HepG2 (cell line): ENCODE results near the gene MYH7. TPM values are rescaled to one million over a fixed set of nuclear protein-coding genes. Genes with fewer than 3 reads are reported as not detected.

Experiments
- ATF3 ChIP-seq: sonication (generic); formaldehyde crosslinking; IDR thresholded peaks from 2 replicates; pipeline ENCODE4 v1.4.0; 2020; ENCODE audit warnings: missing genetic modification reagents
- CERS6 ChIP-seq: sonication (generic); formaldehyde crosslinking; IDR thresholded peaks from 2 replicates; pipeline ENCODE4 v1.5.0; 2020; ENCODE audit warnings: missing genetic modification reagents
- FLYWCH1 ChIP-seq: sonication (generic); formaldehyde crosslinking; IDR thresholded peaks from 2 replicates; pipeline ENCODE4 v1.8.1; 2023; ENCODE audit warnings: mild to moderate bottlenecking, missing genetic modification reagents
- IRF9 ChIP-seq: sonication (generic); formaldehyde crosslinking; IDR thresholded peaks from 2 replicates; pipeline ENCODE4 v1.8.0; 2022; ENCODE audit warnings: missing genetic modification reagents, mild to moderate bottlenecking, borderline replicate concordance
- KAT7 ChIP-seq: IDR thresholded peaks from 2 replicates; pipeline ENCODE4 v1.6.1; 2018; ENCODE audit warnings: borderline replicate concordance, missing compliant biosample characterization
- MIXL1 ChIP-seq: IDR thresholded peaks from 2 replicates; pipeline ENCODE4 v1.6.1; 2016
- MYC ChIP-seq: sonication (generic); formaldehyde crosslinking; IDR thresholded peaks from 2 replicates; pipeline ENCODE4 v1.9.0; 2021; ENCODE audit warnings: missing genetic modification reagents, borderline replicate concordance
- PRDM15 ChIP-seq: sonication (generic); formaldehyde crosslinking; IDR thresholded peaks from 2 replicates; pipeline ENCODE4 v1.4.0; 2020; ENCODE audit warnings: missing genetic modification reagents
- RAD51 ChIP-seq: fragments of 450-650 bp; IDR thresholded peaks from 2 replicates; pipeline ENCODE4 v1.6.1; 2016; ENCODE audit warnings: borderline replicate concordance
- ZBTB43 ChIP-seq: sonication (generic); formaldehyde crosslinking; conservative IDR thresholded peaks from 2 replicates; pipeline ENCODE4 v1.4.0; 2020; ENCODE audit warnings: missing genetic modification reagents
- ZIK1 ChIP-seq: sonication (generic); formaldehyde crosslinking; IDR thresholded peaks from 2 replicates; pipeline ENCODE4 v1.5.0; 2020; ENCODE audit warnings: mild to moderate bottlenecking, low read depth, missing genetic modification reagents, borderline replicate concordance
- ZNF276 ChIP-seq: sonication (generic); formaldehyde crosslinking; IDR thresholded peaks from 2 replicates; pipeline ENCODE4 v1.4.0; 2020; ENCODE audit warnings: mild to moderate bottlenecking, low read depth, missing genetic modification reagents
- ZNF296 ChIP-seq: sonication (generic); formaldehyde crosslinking; conservative IDR thresholded peaks from 2 replicates; pipeline ENCODE4 v1.5.0; 2020; ENCODE audit warnings: mild to moderate bottlenecking, missing genetic modification reagents
- ZNF687 ChIP-seq: sonication (generic); formaldehyde crosslinking; IDR thresholded peaks from 2 replicates; pipeline ENCODE4 v1.5.1; 2020; ENCODE audit warnings: mild to moderate bottlenecking, missing genetic modification reagents, moderate library complexity
- polyA plus RNA-seq, 8 experiments: library from polyadenylated mRNA; depleted of rRNA in 3 of 8; stranded (reverse) in 7 of 8; unstranded in 1 of 8; fragments of >200 nt; fragmentation: Illumina TruSeq in 4 of 8; extraction: Trizol in 4 of 8; gene quantifications; 2 replicates each; pipeline versions ENCODE4 v1.2.1 to v1.2.3, GENCODE V29; 2011 to 2016; ENCODE audit warnings: low read depth in 4 of 8, missing spikeins in 1 of 8, mixed read lengths in 1 of 8; ENCODE audit not compliant: insufficient read depth in 1 of 8
- total RNA-seq, 5 experiments: library from RNA; depleted of rRNA; stranded (reverse); fragments of >200 nt; fragmentation: Illumina TruSeq; extraction: Trizol; gene quantifications; 2 replicates each; pipeline ENCODE4 v1.2.3, GENCODE V29; 2016; ENCODE audit warnings: low read depth in 1 of 5

The MYH7 gene
- total and polyA plus RNA-seq, 2 of the 13 experiments (the other 11 are each of a cell fraction or from before 2014, with no cell fraction given) = 0.04 TPM; not detected in 1

GRCh38 chr14:23469127-23469905, 33.9 kb upstream of the MYH7 start, which contains the start of gene NGDN (continued):
- TF ChIP-seq IRF9 (peak; percentile 60), MIXL1 (peak; percentile 94), ZNF687 (CRISPR knock-in tag) (peak; percentile 80), RAD51 (no peak), CERS6 (CRISPR knock-in tag) (no peak), ZNF296 (CRISPR knock-in tag) (peak; percentile 95), PRDM15 (0 out of 2 replicates have a peak, but pooled peaks have one; percentile 20), ATF3 (CRISPR knock-in tag) (peak; percentile 68; the same call in 1 of the 2 replicates), ZBTB43 (0 out of 2 replicates have a peak, but pooled peaks have one; percentile 48), KAT7 (CRISPR knock-in tag) (peak; percentile 97), FLYWCH1 (no peak), ZIK1 (CRISPR knock-in tag) (no peak), ZNF276 (no peak), MYC (CRISPR knock-in tag) (peak; percentile 79)
